Measurements from ENCODE around the gene KMT2D.

KMT2D gene

GRCh38 chr12:49050507-49051372 is 9.9 kb downstream of the KMT2D start:
- DNase-seq = no peak

GRCh38 chr12:49049566-49050224 is 10.9 kb downstream of the KMT2D start:
- DNase-seq = no peak

- no peak for DNase-seq
These were observed 11.6 kb downstream of the KMT2D start for GRCh38 chr12:49048953-49049352.

GRCh38 chr12:49046129-49046895 is 14.3 kb downstream of the KMT2D start:
- DNase-seq = no peak

- no peak for DNase-seq
These were observed 15.9 kb downstream of the KMT2D start for GRCh38 chr12:49044660-49045059.

GRCh38 chr12:49043856-49044258 is 16.7 kb downstream of the KMT2D start:
- DNase-seq = peak; percentile 82

- DNase-seq = no peak
These were observed 17.4 kb downstream of the KMT2D start for GRCh38 chr12:49043241-49043640.

GRCh38 chr12:49041881-49042484 is 18.6 kb downstream of the KMT2D start:
- no peak for DNase-seq

GRCh38 chr12:49041036-49041880 is 19.3 kb downstream of the KMT2D start:
- DNase-seq = no peak

- no peak for DNase-seq
These were observed 20.2 kb downstream of the KMT2D start for GRCh38 chr12:49040364-49040855.

- no peak for DNase-seq
These were observed 20.9 kb downstream of the KMT2D start for GRCh38 chr12:49039421-49040363.

- no peak for DNase-seq
These were observed 22.2 kb downstream of the KMT2D start for GRCh38 chr12:49038291-49038955.

- no peak for DNase-seq
These were observed 22.7 kb downstream of the KMT2D start for GRCh38 chr12:49037947-49038237.

GRCh38 chr12:49037111-49037946 is 23.3 kb downstream of the KMT2D start:
- DNase-seq = no peak

GRCh38 chr12:49036029-49036428 is 24.6 kb downstream of the KMT2D start:
- DNase-seq = no peak

- no peak for DNase-seq
These were observed 26.3 kb downstream of the KMT2D start for GRCh38 chr12:49034286-49034622.

- DNase-seq = no peak
These were observed 26.8 kb downstream of the KMT2D start for GRCh38 chr12:49033611-49034285.

GRCh38 chr12:49032679-49033447 is 27.7 kb downstream of the KMT2D start:
- DNase-seq = no peak
